Muscle layer of duodenum (tissue), 2 donors: ENCODE measurements around the gene TEX13A.
"Not testable (repeated sequence)": the region's sequence is repeated elsewhere in the genome, so short reads cannot be mapped to it uniquely, and the experiment has no call there.

Source experiments
- H3K27ac ChIP-seq: one replicate; pipeline ENCODE4 v1.7.0; 2013; ENCODE audit warnings: mild to moderate bottlenecking, low read length
- H3K27me3 ChIP-seq: one replicate; pipeline ENCODE4 v1.7.0; 2013; ENCODE audit warnings: low read depth, mild to moderate bottlenecking, control low read depth, low read length
- H3K36me3 ChIP-seq, 2 donors: one replicate each; pipeline ENCODE4 v1.7.0; 2013; ENCODE audit warnings: low read length in 2 of 2, control low read depth in 1 of 2, mild to moderate bottlenecking in 1 of 2; ENCODE audit not compliant: insufficient read depth in 2 of 2, control insufficient read depth in 1 of 2
- H3K4me1 ChIP-seq, 2 donors: one replicate each; pipeline ENCODE4 v1.7.0; 2013; ENCODE audit warnings: low read length in 2 of 2, mild to moderate bottlenecking in 2 of 2, control low read depth in 1 of 2, moderate library complexity in 1 of 2; ENCODE audit not compliant: insufficient read depth in 2 of 2, control insufficient read depth in 1 of 2
- H3K4me3 ChIP-seq, 2 donors: one replicate each; pipeline ENCODE4 v1.7.0; 2013; ENCODE audit warnings: low read length in 2 of 2, low read depth in 1 of 2, mild to moderate bottlenecking in 1 of 2
- H3K9me3 ChIP-seq, 2 donors: one replicate each; pipeline ENCODE4 v1.7.0; 2013; ENCODE audit warnings: low read length in 2 of 2, control low read depth in 1 of 2, mild to moderate bottlenecking in 1 of 2; ENCODE audit not compliant: control insufficient read depth in 1 of 2
- donor health status: healthy.

Gene TEX13A, protein sequence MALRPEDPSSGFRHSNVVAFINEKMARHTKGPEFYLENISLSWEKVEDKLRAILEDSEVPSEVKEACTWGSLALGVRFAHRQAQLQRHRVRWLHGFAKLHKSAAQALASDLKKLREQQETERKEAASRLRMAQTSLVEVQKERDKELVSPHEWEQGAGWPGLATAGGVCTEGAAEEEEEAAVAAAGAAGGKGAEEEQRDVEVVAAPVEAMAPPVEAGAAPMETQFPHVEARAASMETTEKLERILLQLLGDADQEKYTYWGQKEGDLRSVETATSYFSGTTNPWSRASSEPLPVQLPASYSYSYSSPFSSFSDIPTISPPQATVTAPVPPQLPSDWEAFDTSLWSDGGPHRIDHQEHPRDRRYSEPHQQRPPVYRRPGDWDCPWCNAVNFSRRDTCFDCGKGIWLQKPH

DNA sequence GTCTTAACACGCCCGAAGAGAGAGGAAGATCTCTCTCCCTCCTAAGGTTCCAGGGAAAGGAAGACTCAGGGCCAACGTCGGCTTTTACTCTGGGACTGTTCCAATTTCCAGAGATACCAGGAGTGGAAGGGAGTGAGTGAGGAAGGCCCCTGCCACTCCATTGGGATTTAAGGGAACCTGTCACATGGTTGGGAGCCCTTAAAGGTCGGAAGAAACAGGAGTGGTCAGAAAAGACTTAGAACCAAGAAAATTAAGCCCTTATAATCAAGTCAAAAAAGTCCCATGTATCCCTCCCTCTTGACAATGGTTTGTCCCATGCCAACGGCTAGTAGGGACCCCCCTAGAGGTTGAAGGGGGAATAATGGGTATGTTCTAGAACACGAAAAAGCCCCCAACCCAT is at the start of gene TEX13A:
TSS of gene TEX13A (minus strand) at position 59 of the 400 bp plus-strand sequence. CDS start 297 bp downstream, outside the sequence.
- no peaks in the 10 kb centered on the region for H3K36me3 ChIP-seq
- H3K9me3 ChIP-seq: no peaks in the 10 kb centered on the region
- no peak within 1 kb of the TSS for H3K27ac ChIP-seq

DNA sequence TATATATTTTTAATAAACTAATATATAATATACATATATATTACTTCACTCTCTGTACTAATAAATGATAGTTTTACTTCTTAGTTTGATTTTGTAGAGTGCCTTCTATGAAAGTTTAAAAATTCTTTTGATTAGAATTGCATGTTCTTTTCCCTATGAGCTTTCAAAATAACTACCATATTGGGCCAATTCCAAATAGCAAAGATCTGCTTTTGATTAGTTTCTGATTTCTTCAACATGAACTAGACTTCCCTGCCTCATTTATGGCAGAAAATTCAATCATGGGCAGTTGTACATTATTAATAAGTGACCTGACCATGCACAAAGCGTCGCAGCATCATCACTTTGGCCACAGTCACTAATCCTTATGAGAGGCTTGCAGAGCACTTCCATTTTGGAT is 48.9 kb upstream of the TEX13A start:
- Histone ChIP-seq H3K36me3 (no peaks in the 10 kb centered on the region), H3K4me3 (no peak overlapping the region), H3K9me3 (no peaks in the 10 kb centered on the region), H3K4me1 (no peaks in the 10 kb centered on the region), H3K27ac (no peak overlapping the region), H3K27me3 (no peaks in the 10 kb centered on the region)

More for the DNA sequence above, at the start of gene TEX13A:
- no peak within 1 kb of the TSS for H3K4me3 ChIP-seq
- no peaks in the 10 kb centered on the region for H3K27me3 ChIP-seq
- H3K4me1 ChIP-seq: no peaks in the 10 kb centered on the region

DNA sequence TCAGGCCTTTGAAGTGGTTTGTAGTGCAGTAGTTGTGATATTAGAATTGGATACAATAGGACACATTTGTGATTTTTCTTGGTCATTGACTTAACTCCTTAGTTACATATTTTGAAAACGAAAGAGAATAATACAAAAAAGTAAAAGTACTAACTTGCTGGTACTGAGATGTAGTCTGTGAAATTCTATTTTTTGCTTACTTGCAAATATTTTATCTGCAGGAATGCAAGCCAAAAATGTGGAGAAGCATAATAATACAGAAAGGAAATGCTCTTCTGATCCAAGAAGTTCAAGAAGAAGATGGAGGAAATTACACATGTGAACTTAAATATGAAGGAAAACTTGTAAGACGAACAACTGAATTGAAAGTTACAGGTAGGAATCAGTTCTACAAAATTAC is 46.7 kb upstream of the TEX13A start:
- no peaks in the 10 kb centered on the region for H3K36me3 ChIP-seq
- no peaks in the 10 kb centered on the region for H3K27me3 ChIP-seq
- H3K9me3 ChIP-seq: no peaks in the 10 kb centered on the region
- H3K4me1 ChIP-seq: no peaks in the 10 kb centered on the region
- H3K27ac ChIP-seq: no peak overlapping the region
- no peak overlapping the region for H3K4me3 ChIP-seq

DNA sequence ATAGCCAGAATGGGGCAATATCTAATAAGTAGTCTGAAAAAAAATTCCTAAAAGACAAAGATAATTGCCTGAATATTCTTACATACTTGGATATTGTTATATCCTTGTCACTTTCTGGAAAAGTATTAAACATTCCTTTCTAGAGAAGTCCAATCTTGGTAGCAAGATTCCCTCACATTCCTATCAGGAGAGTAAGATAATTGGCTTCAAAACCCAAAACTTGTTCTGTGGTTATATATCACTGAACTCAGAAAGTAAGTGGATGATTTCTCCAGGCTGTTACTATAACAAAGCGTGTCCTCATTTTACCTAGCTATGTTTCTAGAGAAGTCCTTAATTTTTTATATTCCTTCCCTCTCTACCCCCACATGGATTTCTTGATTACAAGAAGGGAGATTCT is 46.0 kb upstream of the TEX13A start:
- H3K4me3 ChIP-seq: no peak overlapping the region
- H3K9me3 ChIP-seq: no peaks in the 10 kb centered on the region
- no peak overlapping the region for H3K27ac ChIP-seq
- no peaks in the 10 kb centered on the region for H3K36me3 ChIP-seq
- H3K4me1 ChIP-seq: no peaks in the 10 kb centered on the region
- H3K27me3 ChIP-seq: no peaks in the 10 kb centered on the region

DNA sequence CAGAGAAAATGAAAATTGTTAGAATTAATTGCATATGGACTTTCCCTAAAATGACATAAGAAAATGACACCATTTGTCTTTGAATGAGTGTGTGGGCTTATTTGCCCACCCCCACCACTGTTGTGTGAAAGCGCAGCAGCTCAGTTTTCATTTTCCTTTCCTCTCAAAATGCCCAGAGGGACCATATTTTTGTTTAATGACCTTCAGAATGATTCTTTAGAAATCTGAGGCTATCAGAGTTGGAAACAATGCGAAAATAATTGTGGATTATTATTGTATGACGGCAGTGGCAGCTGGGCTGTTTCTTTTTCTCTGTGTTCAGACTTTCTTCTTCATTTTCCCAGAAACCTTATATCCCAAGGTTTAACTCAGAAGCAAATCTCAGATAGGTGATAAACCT is 44.6 kb upstream of the TEX13A start:
- H3K4me3 ChIP-seq: no peak overlapping the region
- H3K4me1 ChIP-seq: no peaks in the 10 kb centered on the region
- no peaks in the 10 kb centered on the region for H3K36me3 ChIP-seq
- H3K27ac ChIP-seq: no peak overlapping the region
- H3K9me3 ChIP-seq: no peaks in the 10 kb centered on the region
- no peaks in the 10 kb centered on the region for H3K27me3 ChIP-seq

DNA sequence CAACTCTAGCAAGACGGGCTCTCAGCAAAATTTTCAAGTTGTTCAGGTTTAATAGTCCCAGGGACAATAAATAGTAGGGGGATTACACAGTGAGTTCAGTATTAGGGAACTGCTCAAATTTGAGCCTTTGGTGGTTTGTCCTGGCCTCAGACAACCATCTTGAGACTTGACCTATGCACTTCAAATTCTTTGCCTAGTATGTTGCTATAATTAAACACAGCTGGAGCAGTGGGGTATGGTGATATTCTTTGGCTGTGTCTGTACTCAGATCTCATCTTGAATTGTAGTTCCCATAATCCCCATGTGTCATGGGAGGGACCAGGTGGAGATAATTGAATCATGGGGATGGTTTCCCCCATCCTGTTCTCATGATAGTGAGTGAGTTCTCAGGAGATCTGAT is 43.3 kb upstream of the TEX13A start:
- Histone ChIP-seq H3K27ac (no peak overlapping the region), H3K9me3 (no peaks in the 10 kb centered on the region), H3K4me3 (no peak overlapping the region), H3K4me1 (no peaks in the 10 kb centered on the region), H3K36me3 (no peaks in the 10 kb centered on the region), H3K27me3 (no peaks in the 10 kb centered on the region)

DNA sequence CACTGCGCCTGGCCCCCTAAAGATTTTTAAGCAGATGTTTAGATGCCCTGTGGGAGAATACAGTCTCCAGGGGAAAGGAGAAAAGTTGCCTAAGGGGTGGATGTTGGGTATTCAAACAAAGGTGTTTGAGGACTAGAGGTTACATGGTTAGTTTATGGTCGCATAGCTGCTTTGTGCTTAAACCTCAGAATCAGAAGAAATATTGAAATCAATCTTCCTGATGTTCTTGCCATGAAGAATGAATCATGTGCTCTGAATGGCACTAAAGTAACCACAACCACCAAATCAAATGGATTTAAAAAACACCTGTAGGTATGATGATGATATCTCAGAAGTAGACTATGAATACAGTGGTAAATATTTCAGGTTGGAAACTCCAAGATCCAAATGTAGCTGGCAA is 42.7 kb upstream of the TEX13A start:
- Histone ChIP-seq H3K27ac (no peak overlapping the region), H3K4me3 (no peak overlapping the region), H3K36me3 (no peaks in the 10 kb centered on the region), H3K27me3 (no peaks in the 10 kb centered on the region), H3K4me1 (no peaks in the 10 kb centered on the region), H3K9me3 (no peaks in the 10 kb centered on the region)

DNA sequence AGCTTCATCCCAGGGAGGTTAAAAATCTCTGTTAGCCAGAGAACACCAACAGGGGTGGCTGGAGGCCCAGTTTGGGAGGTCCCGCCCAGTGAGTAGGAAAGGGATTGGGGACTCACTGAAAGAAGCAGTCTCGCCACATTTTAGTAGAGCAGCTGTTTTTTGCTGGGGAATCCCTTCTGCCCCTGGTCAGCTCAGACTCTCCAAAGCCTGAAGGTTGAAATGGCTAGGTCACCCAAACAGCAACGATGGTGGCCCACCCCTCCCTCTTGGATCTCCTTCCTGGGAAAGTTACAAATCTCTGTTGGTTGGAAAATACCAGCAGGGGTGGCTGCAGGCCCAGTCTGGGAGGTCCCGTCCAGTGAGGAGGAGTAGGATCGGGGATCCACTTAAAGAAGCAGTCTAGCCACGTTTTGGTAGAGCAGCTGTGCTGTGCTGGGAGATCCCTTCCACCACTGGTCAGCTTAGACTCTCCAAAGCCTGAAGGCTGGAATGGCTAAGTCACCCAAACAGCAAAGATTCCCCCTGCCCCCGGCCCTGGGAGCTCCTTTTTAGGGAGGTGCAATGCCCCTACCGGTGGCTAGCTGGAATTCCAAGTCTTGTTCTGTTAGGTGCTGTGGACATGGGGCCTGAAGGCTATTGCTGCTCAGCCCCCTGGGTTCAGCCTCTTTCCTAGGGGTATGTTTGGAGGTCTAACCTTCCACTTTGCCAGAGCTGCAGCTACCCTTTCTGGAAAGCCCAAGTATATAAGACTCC is 40.0 kb upstream of the TEX13A start:
- H3K27me3 ChIP-seq: no peaks in the 10 kb centered on the region
- no peaks in the 10 kb centered on the region for H3K36me3 ChIP-seq
- H3K27ac ChIP-seq: no peak overlapping the region
- H3K4me3 ChIP-seq: no peak overlapping the region
- no peaks in the 10 kb centered on the region for H3K4me1 ChIP-seq
- no peaks in the 10 kb centered on the region for H3K9me3 ChIP-seq

DNA sequence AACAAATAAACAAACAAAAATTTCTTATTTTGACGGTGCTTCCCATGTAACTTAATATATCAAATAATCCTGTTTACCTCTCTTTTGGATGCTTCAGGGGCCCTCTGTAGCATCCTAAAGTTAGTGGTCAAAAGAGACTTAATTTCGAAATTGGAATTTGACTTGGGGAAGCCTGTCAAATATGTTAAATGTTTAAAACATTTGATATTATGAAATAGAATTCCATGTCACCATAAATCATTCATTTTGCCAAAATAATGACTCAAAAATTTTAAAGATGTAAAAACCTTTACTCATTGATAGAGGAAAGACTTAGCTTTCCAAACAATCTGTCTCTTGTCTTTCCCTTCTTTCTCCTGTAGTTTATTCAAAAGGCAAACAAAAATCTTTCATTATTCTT is 20.6 kb upstream of the TEX13A start:
- Histone ChIP-seq H3K27ac (no peak overlapping the region), H3K4me1 (no peaks in the 10 kb centered on the region), H3K9me3 (no peaks in the 10 kb centered on the region), H3K36me3 (no peaks in the 10 kb centered on the region), H3K27me3 (no peaks in the 10 kb centered on the region), H3K4me3 (no peak overlapping the region)

DNA sequence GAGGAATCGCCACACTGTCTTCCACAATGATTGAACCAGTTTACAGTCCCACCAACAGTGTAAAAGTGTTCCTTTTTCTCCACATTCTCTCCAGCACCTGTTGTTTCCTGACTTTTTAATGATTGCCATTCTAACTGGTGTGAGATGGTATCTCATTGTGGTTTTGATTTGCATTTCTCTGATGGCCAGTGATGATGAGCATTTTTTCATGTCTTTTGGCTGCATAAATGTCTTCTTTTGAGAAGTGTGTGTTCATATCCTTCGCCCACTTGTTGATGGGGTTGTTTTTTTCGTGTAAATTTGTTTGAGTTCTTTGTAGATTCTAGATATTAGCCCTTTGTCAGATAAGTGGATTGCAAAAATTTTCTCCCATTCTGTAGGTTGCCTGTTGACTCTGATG is 16.9 kb upstream of the TEX13A start:
- not testable (repeated sequence) for H3K27me3 ChIP-seq, H3K27ac ChIP-seq, H3K4me3 ChIP-seq, H3K9me3 ChIP-seq, H3K4me1 ChIP-seq, H3K36me3 ChIP-seq

DNA sequence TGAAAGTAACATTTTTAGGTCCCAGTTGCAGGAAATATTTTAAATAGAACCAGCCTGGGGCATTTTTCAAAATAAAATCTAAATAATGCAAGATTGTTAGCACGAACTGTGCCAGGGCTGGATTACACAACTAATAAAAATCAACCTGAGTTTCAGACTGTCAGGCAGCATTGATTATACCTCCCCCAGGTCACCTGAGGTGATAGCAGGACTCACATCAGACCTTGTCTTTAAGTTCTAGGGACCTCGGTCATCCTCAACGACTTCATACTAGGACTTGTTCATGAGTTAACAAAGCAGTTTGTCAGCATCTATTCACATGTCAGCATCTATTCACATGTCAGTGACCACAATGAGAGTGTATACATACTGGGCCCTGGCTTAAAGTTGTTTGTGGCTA is 8.7 kb upstream of the TEX13A start:
- no peaks in the 10 kb centered on the region for H3K9me3 ChIP-seq
- H3K27me3 ChIP-seq: no peaks in the 10 kb centered on the region
- no peak overlapping the region for H3K27ac ChIP-seq
- H3K36me3 ChIP-seq: no peaks in the 10 kb centered on the region
- no peak overlapping the region for H3K4me3 ChIP-seq
- no peaks in the 10 kb centered on the region for H3K4me1 ChIP-seq
